Measurements from ENCODE around the gene TMEM9B.

TMEM9B gene

DNA sequence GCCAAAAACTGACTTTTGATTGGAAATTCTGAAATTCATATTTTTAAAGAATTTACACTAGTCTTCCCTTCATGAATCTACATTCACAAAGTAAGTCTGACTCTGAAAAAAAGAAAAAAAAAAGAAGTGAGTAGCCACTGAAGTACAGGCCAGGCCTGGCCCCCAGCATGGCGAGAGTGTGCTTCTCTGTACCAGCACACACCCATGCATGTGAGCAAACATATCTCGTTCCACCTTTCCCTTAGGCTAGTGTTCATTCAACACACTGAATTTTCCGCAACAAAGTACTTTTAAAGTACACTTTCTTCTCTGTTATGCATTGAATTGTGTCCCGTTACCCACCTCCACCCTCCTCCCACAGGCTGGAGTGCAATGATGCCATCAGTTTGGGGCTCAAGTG lies 36.0 kb downstream of the TMEM9B start:
- no peak for DNase-seq

DNA sequence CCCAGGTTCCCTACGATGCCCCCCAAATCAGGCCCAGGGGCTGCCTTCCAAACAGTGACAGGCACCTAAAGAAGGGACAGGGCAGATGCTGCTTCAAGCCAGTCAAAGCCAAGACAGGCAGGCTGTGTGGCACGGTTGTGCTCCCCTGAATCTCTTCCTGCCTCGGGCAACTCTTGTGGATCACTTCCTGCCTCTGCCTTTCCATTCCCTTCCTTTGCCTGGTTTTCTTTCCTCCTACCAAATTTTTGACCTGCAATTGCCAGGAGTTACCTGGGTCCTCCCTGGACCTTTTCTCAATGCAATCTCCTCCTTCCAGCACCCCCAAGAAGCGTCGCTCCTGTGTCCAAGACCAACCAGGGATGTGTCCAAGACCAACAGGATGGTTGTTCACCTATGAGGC lies 37.0 kb downstream of the TMEM9B start:
- no peak for DNase-seq

DNA sequence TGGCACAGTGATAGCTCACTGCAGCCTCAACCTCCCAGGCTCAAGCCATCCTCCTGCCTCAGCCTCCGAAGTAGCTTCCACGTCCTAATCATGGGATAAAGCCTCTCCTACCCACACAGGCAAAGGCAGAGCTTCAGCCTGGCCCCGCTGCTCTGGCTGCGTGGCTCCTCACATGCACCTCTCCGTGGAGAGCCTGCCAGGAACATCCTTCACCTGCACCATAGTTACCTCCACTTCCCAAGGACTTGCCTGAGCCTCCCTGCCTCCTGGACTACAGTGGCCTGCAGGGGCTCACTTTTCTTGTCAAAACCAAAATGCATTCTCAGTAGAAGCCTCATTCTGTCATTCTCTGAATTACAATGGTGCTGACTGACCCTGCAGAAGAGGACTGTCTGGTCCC lies 38.0 kb downstream of the TMEM9B start:
- no peak for DNase-seq

DNA sequence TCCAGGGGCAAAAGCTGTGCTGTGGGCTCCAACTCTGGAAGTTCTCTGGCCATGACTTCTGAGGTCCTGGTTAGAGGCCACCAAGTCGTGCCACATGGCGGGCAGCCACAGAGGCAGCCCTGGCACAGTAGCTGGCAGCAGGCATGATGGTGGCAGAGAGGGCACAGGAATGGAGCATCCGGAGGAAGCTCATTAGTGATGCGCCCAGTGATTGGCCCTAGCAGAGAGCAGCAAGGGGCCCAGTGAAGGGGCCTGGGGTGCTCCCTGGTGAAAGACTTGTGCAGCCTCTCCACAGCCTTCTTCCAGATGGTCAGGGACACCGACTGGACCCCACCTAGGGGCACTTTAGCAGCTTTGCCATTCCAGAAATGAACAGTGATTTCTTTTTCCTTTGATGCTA lies 38.5 kb downstream of the TMEM9B start:
- DNase-seq, result no peak

DNA sequence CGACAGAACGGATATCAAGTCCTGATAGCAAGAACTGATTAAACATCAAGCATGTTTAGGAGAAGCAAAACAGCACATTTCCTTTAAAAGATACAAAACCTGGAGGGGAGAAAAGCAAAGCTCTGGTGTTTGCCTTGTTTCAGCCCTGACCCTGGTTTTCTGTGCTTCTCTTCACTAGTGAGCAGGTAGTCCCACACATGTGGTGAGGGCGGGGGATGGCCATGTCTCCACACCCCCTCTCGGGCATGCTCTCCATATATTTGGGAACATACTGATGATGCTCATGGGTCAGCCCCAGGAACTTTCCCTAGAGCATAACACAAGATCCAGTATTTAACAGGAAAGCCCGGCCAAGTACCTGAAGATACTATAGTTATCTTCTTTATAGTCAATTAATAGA lies 41.6 kb downstream of the TMEM9B start:
- DNase-seq, result no peak

DNA sequence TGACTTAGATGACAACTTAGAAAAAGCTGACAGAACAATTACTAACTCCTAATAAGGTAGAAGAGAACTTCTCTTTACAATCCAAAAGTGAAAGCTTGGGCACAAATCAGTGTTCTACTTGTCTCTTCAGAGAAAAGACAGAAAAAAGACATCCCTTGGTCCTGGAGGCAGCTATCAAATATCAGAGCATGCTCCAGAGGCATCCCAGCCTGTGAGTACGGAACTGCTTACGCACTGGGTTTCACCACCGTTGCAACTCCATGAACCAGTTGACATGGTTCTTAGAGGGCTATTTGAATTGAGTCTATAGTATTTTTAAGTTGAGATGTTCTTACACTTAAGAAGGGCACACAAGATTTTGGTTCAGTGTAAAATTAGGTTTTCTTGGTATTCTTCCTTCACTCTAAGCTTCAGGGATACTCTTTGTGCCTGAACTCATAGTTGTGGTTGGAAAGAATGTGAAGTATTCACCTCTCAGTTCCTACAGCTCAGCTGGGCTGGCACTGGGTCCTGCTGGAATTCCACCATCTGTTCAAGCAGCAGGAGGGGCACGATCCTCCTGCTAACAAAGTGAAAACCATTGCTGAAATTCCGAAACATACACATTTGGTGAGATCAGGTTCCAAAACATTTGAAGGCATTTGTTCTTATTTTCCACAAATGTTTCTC lies 47.0 kb downstream of the TMEM9B start:
- DNase-seq, result no peak

DNA sequence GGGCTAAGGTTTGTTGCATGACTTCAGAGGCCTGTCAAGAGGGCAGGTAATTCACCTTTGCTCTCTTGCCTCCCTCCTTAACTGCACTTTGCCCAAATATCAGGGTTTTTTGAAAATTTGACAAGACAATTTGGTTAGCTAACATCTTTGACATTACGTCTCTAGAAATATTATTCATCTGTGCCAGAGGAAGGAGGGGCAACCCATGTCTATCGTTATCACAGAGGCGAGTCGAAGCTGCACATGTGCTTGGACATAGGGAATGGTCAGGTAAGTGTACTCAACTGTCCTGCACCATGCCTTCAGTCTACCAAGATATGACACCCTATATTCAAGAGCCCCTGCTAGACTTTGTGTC lies 49.6 kb downstream of the TMEM9B start:
- no peak for DNase-seq

DNA sequence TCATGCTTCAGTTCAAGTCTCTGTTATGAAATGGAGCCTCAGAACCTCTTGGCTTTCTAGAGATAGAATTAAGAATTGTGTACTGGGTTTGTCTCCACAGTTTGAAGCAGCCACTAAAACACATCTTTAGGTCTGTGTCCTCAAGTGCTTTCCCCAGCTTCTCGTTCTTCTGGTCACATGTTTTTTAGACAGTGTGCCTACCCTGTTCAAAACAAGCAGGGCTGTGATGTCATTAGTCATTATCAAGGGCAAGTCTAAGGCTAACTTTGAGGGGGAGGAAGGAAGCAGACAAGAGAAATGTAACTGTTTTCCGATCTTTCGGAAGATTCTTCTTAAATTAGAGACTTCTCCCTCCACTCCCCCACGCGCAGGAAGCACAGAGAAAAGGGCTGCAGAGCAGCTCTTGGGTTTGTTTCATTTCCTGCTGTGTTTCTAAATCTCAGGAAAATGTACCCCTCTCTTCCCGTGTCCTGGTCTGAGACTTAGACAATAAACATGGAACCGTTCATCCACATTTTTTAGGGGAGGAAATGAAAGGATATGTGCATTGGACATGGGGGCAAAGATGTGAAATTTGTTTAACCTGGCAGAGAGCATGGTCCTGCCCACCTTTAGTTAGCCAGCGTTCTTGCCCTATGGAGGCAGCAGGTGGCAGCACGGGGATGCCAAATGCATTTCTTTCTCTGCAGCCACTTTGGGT lies 50.1 kb downstream of the TMEM9B start:
- no peak for DNase-seq

DNA sequence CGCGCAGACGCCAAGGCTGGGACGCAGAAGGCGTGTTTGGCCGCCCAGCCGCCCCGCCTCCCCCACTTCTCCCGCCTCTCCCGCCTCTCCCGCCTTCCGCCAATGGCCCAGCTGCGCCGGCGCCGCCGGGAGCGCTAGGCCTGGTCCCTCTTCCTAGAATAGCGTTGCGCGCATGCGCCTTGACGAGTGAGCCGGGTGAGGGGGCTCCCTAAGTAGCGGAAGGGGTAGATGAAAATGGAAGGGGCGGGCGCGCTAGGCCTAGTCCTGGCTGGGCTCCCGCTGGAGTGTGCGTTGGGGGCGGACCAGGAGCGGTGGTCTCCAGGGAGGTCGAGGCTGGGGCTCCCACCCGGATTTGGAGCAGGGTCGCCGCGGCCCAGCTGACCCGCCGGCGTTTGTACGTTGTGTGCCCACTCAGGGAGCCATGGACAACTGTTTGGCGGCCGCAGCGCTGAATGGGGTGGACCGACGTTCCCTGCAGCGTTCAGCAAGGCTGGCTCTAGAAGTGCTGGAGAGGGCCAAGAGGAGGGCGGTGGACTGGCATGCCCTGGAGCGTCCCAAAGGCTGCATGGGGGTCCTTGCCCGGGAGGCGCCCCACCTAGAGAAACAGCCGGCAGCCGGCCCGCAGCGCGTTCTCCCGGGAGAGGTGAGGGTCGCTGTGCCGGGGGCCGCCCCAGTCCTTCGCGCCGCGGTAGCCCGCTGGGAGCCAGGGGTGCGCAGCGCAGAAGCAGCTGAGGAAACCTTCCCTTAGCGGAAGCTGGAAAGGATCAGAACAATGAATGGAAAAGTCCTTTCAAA lies 53.0 kb downstream of the TMEM9B start, which contains the start of gene AKIP1:
TSS of gene AKIP1 (plus strand) at position 161 of the 795 bp plus-strand sequence. CDS start at position 422, 261 bp downstream.
- peak; percentile 47 for DNase-seq

DNA sequence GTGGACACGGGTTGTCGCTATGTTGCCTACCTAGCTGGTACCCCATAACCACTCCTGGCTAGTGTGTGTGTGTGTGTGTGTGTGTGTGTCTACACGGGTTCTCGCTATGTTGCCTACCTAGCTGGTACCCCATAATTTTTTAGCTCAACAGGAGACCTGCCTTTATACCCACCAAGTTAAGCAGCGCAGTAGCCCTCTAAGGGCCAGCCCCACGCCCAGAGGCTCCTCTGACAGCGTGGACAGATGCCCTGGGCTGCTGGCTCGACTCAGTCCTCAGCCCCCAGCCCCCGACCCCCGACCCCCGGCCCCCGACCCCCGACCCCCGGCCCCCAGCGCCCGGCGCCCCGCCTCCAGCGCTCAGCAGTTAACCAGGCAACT lies 53.6 kb downstream of the TMEM9B start:
- no peak for DNase-seq

DNA sequence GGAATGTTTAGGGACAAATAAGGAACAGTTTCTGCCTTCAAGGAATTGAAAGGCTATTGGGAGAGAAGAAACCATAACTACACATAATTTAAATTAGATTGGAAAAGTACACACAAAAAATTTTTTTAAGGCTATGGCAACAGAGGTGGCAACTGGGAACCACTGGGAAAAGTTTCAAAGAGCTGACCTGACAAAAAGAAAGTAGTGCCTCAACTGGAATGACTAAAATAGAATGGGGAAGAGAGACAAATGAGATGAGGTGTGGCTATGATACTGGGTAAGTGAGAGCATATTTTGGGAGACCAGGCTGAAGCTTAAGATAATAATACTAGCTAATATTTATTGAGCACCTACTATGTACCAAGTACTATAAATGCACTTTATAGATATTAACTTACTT lies 56.1 kb downstream of the TMEM9B start:
- DNase-seq, result no peak

DNA sequence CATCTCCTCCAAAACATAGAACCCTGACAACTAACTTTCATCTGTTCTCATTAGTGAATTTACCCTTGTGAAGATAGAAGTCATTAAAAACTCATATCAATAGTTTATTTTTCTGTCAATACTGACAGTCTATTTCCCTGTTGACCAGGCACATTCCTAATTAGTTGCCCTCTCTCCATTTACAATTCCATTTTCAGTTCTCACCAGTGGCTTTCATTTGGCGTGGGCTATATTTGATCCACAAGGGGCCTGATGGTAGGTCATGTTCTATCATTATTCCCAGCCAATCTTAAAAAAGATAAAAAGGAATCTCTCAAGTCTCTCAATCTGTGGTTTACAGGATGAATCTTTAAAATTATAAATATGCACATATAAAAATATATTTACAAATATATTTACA lies 57.1 kb downstream of the TMEM9B start:
- DNase-seq, result no peak

DNA sequence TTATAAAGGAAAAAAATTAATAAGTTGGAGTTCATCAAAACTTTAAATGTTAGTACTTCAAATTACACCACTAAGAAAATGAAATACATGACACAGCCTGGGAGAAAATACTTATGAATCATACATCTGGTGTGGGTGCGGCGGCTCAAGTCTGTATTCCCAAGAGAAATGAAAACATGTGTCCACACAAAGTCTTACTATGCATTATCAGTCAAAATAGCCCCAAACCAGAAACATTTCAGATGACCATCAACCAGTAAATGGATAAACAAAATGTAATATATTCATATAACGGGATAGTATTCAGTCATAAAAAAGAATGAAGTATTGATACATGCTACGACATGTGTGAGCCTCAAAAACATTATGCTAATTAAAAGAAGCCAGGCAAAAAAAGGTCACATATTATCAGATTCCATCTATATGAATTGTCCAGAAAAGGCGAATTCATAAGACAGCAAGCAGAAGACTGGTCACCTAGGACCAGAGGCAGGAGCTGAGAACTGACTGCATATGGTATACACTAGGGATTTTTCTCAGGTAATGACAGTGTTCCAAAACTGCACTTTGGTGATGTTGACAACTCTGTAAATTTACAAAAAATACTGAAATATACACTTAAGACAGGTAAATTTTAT lies 58.6 kb downstream of the TMEM9B start:
- DNase-seq, result no peak

DNA sequence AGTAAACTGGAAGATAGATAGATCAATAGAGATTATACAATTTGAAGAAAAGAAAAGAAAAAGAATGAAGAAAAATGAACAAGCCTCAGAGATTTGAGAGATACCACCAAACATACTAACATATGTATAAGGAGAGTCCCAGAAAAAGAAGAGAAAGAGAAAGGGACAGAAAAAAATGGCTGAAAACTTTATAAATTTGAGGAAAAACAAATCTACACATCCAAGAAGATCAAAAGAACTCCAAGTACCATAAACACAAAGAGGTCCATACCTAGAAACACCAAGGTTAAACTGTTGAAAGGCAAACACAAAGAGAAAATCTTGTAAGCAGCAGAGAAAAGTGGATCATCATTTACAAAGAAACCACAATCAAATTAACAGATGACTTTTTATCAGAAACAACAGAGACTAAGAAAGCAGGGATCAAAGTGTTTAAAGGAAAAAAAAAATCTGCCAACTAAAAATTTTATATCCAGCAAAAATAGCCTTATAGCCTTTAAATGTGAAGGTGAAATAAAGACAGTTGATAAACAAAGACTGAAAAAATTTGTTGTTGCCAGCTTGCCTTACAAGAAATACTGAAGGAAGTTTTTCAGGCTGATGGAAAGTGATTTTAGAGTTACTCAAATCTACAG lies 65.0 kb downstream of the TMEM9B start:
- DNase-seq, result no peak

Measured in cortex of kidney (tissue), 1 donor.